ENCODE measurements around the gene FGD2. TPM values are rescaled to one million over a fixed set of nuclear protein-coding genes. Genes with fewer than 3 reads are reported as not detected.

The FGD2 gene
- total and polyA plus RNA-seq, 2 donors (not counting 1 experiment from before 2014, with no cell fraction given), result 352 to 682 TPM

- intact Hi-C loops (cut with micrococcal nuclease), result loop anchor here (1.0 to 10.0 kb wide), 6 partner anchors 11 to 413 kb away; partner anchors contain the start of genes PPIL1 and SRSF3
- WGBS (ENCODE audit: insufficient coverage), result 17% methylated on average over 6 of the region's 12 CpGs
- Mint-ChIP-seq H3K9me3 (ENCODE audit: insufficient read depth) (no peaks in the 10 kb centered on the region), H3K27ac (peak overlapping the region; percentile 95), H3K27me3 (no peaks in the 10 kb centered on the region), H3K4me3 (peak overlapping the region; percentile 96), H3K4me1 (peaks cover 71% of the 10 kb centered on the region)
- H3K4me3 ChIP-seq (ENCODE audit: control extremely low read depth in 1 of 5, extremely low read depth in 1 of 5, insufficient read depth in 1 of 5, low read depth in 2 of 5, low read length in 4 of 5), result peak overlapping the region; percentile 82 to 97 (median 89)
- H3K9me3 ChIP-seq (ENCODE audit: control extremely low read depth in 1 of 3, control insufficient read depth in 2 of 3, insufficient read depth in 1 of 3, low read length in 2 of 3), result peaks cover 0 to 6% (median 0%) of the 10 kb centered on the region in 3 donors
- H3K36me3 ChIP-seq (replicated peaks in 1 of 2; ENCODE audit: control extremely low read depth in 1 of 2, control insufficient read depth in 1 of 2, extremely low read depth in 1 of 2, insufficient read depth in 2 of 2, low read length in 1 of 2), result peaks cover 0 to 46% of the 10 kb centered on the region in 2 experiments
- ChIA-PET POLR2A (interaction anchor here (0.5 to 4.0 kb wide), 8 partner anchors 10 to 567 kb away, joined by 3 to 40 read pairs (median 6); partner anchors contain the start of gene MTCH1), CTCF (interaction anchor here (0.6 to 5.1 kb wide), 21 partner anchors 10 to 254 kb away, joined by 3 to 113 read pairs (median 7); partner anchors contain the start of genes C6orf89, MTCH1 and PIM1)
- no peak for TF ChIP-seq CTCF (IDR thresholded peaks at IDR 0.05)
- no peak for TF ChIP-seq EZH2 (IDR thresholded peaks at IDR 0.05; ENCODE audit: borderline replicate concordance, insufficient read depth, low read depth, low read length, poor library complexity, severe bottlenecking)
- H3K27ac ChIP-seq (ENCODE audit: low read length in 2 of 2), result peak overlapping the region; percentile 80 to 92
- peak overlapping the region; percentile 97 for H3K9ac ChIP-seq (ENCODE audit: low read length)
- no peaks in the 10 kb centered on the region for H3K27me3 ChIP-seq (replicated peaks in 1 of 4; ENCODE audit: control extremely low read depth in 1 of 4, control insufficient read depth in 3 of 4, insufficient read depth in 4 of 4, low read length in 3 of 4)
- peaks cover 75% of the 10 kb centered on the region for H3K79me2 ChIP-seq (ENCODE audit: control insufficient read depth, insufficient read depth, low read length)
- H2AFZ ChIP-seq (ENCODE audit: insufficient read depth, low read depth, low read length, poor library complexity, severe bottlenecking), result no peak overlapping the region
- peaks cover 44 to 79% of the 10 kb centered on the region in 2 donors for H3K4me1 ChIP-seq (ENCODE audit: control insufficient read depth in 2 of 2, insufficient read depth in 2 of 2, low read length in 2 of 2)
- H4K20me1 ChIP-seq (ENCODE audit: control insufficient read depth, insufficient read depth, low read length, poor library complexity, severe bottlenecking), result peaks cover 70% of the 10 kb centered on the region
- ATAC-seq (ENCODE audit: low read depth) (peak; percentile 55), DNase-seq (peak; percentile 84)
- H3K4me2 ChIP-seq (replicated peaks; ENCODE audit: low read depth, low read length, poor library complexity, severe bottlenecking), result peak overlapping the region; percentile 92
These were observed 2.0 kb downstream of the FGD2 start for GRCh38 chr6:37007340-37008043.
